Measurements from ENCODE around the gene EXOC3L4.
"Not testable (repeated sequence)": the region's sequence is repeated elsewhere in the genome, so short reads cannot be mapped to it uniquely, and the experiment has no call there.

Gene EXOC3L4

GRCh38 chr14:103143506-103143905 lies 49.0 kb downstream of the EXOC3L4 start:
- no peak for TF ChIP-seq CTCF (IDR thresholded peaks at IDR 0.05; ENCODE audit: control insufficient read depth, extremely low read depth, insufficient read depth)

GRCh38 chr14:103144085-103144484 lies 49.6 kb downstream of the EXOC3L4 start:
- DNase-seq (ENCODE audit: low read depth), result no peak
- TF ChIP-seq CTCF (IDR thresholded peaks at IDR 0.05; ENCODE audit: control insufficient read depth, extremely low read depth, insufficient read depth), result no peak
- no peak overlapping the region for H3K4me3 ChIP-seq (ENCODE audit: low read depth, low read length)

More at GRCh38 chr14:103143506-103143905, 49.0 kb downstream of the EXOC3L4 start:
- DNase-seq (ENCODE audit: low read depth), result no peak
- no peak overlapping the region for H3K4me3 ChIP-seq (ENCODE audit: low read depth, low read length)

GRCh38 chr14:103146141-103146709 lies 51.7 kb downstream of the EXOC3L4 start:
- no peak overlapping the region for H3K4me3 ChIP-seq (ENCODE audit: low read depth, low read length)
- TF ChIP-seq CTCF (IDR thresholded peaks at IDR 0.05; ENCODE audit: control insufficient read depth, extremely low read depth, insufficient read depth), result no peak
- DNase-seq (ENCODE audit: low read depth), result no peak

DNA sequence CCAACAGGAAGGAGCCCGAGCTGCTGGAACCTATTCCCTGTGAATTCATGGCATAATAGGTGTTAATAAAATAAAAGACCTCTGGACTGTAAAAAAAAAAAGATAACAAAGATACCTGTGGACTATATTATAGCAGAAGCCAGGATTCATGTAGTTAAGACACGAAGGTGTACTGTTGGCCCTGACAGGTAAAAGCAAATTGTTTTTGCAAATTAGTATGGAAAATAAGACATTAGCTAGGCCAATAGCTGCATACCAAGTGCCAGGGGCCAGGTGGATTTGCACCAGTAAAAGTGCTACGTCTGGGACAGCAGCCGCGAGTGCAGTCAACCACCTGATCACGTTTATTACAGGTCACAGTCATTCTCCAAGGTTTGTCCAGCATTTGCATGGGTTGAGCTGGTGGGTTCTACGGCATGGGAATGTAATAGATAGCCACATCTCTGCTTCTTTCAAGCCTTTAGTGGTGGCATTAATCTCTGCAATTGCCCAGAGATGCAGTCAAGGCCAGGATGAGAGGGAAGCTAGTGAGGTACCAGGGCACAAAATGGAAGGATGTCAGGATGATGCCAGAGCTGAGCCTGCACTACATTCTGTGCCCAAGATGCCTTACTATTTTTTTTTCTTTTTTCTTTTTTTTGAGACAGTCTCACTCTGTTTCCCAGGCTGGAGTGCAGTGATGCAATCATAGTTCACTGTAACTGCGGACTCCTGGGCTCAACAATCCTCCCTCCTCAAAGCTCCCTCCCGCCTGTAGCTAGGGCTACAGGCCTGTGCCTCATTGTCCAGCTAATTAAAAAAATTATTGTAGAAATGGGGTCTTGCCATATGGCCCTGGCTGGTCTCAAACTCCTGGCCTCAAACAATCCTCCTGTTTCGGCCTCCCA lies 55.1 kb downstream of the EXOC3L4 start:
- no peak overlapping the region for H3K4me3 ChIP-seq (ENCODE audit: low read depth, low read length)
- no peak for TF ChIP-seq CTCF (IDR thresholded peaks at IDR 0.05; ENCODE audit: control insufficient read depth, extremely low read depth, insufficient read depth)
- no peak for DNase-seq (ENCODE audit: low read depth)

DNA sequence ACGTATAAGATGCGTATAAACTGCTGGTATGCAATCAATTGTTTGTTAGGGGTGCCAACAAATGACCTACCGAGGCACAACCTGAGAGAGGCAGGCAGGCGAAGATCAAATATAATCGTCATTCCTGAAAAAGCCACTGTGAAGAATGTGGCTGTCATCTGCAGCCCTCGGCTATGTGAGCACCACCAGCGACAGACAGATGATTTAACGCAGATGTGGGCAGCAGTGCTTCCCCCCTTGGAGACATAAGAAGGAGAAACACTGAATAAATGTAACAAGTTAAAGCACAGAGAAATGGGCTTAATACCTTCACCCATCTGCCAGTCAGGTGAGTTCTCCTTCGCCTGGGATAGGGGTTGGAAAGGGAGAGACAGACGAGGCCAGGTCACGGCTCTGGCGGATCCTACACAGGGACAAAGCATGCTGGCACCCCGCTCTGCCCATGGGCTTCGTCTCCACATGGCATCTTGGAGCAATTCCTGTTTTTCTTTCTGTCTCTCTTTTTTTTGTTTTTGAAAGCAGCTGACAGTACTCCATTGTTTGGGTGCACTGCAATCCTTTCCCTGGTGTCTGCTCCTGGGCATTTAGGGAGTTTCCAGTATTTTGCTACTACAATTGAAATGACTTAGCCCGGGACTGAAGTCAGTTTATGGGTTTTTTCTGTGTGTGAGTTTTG lies 56.9 kb downstream of the EXOC3L4 start:
- DNase-seq (ENCODE audit: low read depth), result no peak
- TF ChIP-seq CTCF (IDR thresholded peaks at IDR 0.05; ENCODE audit: control insufficient read depth, extremely low read depth, insufficient read depth), result no peak
- no peak overlapping the region for H3K4me3 ChIP-seq (ENCODE audit: low read depth, low read length)

DNA sequence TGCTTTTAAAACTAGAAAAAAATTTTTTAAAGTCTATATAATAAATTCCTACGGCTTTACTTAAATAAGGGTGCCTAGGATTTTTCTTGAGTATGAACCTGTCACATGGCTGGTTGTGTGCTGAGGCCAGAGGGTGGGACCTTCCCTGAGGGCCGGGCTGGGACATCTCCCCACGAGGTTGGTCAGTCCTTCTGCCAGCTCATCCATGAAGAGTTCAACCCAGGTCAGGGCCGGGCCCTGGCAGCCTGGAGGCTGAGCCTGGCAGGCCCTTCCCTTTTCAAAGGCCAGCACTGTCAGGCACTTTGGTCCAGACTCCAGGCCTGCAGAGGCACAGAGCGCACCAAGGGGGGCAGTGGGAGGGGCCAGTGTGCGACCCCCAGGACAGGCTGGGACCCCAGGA lies 60.5 kb downstream of the EXOC3L4 start:
- TF ChIP-seq CTCF (IDR thresholded peaks at IDR 0.05; ENCODE audit: control insufficient read depth, extremely low read depth, insufficient read depth), result no peak
- DNase-seq (ENCODE audit: low read depth), result peak; percentile 91
- H3K4me3 ChIP-seq (ENCODE audit: low read depth, low read length), result no peak overlapping the region

DNA sequence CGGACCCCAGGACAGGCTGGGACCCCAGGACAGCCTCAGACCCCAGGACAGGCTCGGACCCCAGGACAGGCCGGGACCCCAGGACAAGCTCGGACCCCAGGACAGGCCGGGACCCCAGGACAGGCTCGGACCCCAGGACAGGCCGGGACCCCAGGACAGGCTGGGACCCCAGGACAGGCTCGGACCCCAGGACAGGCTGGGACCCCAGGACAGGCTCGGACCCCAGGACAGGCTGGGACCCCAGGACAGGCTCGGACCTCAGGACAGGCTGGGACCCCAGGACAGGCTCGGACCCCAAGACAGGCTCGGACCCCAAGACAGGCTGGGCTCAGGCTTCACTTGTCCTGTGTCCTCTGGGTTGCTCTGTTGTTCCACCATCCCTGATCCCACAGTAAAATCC lies 60.9 kb downstream of the EXOC3L4 start:
- DNase-seq (ENCODE audit: low read depth); H3K4me3 ChIP-seq (ENCODE audit: low read depth, low read length): not testable (repeated sequence)
